Measurements from ENCODE around the gene NUBP1.

DNA sequence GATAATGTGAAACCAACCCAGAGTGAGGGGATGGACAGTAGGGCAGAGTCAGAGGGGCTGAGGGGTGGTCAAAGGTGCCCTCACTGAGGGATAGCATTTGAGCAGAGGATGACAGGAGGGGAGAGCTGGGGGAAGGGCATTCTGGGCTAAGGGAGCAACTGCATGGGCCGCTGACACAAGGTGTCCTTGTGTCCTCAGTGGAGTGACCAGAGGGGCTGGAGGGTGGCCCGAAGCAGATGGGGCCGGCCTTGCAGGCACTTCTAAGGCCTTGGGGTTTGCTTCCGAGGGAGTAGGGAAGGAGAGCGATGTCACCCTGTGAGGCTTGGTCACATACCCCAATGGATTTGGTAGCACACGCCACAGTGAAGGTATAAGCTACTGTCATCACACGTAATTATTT lies 10.0 kb downstream of the NUBP1 start:
- TF ChIP-seq CTCF (IDR thresholded peaks at IDR 0.05): no peak
- TF ChIP-seq POLR2A (IDR thresholded peaks at IDR 0.05): no peak
